Endodermal cell (in vitro differentiated cells): Measurements from ENCODE around the gene DBNDD2. TPM values are rescaled to one million over a fixed set of nuclear protein-coding genes. Genes with fewer than 3 reads are reported as not detected.

Experiments
- DNase-seq: peaks from one replicate; pipeline ENCODE4 v3.0.0-alpha.2; 2017
- H3K27ac ChIP-seq: 2 replicates; pipeline ENCODE4 v1.5.1; 2013; ENCODE audit warnings: mild to moderate bottlenecking, low read depth, low read length, moderate library complexity
- H3K27me3 ChIP-seq: 2 replicates; pipeline ENCODE4 v1.6.1; 2013; ENCODE audit warnings: mild to moderate bottlenecking, low read length, moderate library complexity; ENCODE audit not compliant: insufficient read depth, control insufficient read depth, poor library complexity, severe bottlenecking
- H3K36me3 ChIP-seq: 2 replicates; pipeline ENCODE4 v1.7.0; 2013; ENCODE audit warnings: mild to moderate bottlenecking, low read length, moderate library complexity; ENCODE audit not compliant: control insufficient read depth, insufficient read depth
- H3K4me1 ChIP-seq: one replicate; pipeline ENCODE4 v1.7.0; 2013; ENCODE audit warnings: low read length; ENCODE audit not compliant: control insufficient read depth, insufficient read depth
- H3K4me3 ChIP-seq: 2 replicates; pipeline ENCODE4 v1.5.1; 2013; ENCODE audit warnings: mild to moderate bottlenecking, low read length, moderate library complexity
- H3K9ac ChIP-seq: 2 replicates; pipeline ENCODE4 v1.6.1; 2013; ENCODE audit warnings: mild to moderate bottlenecking, low read length, moderate library complexity; ENCODE audit not compliant: poor library complexity, severe bottlenecking; ENCODE audit errors: extremely low read depth
- H3K9me3 ChIP-seq: 2 replicates; pipeline ENCODE4 v1.6.1; 2013; ENCODE audit warnings: mild to moderate bottlenecking, low read length, moderate library complexity; ENCODE audit not compliant: control insufficient read depth
- H3K27ac Mint-ChIP-seq: 2 replicates; pipeline ENCODE4 v1.8.0; 2020; ENCODE audit warnings: mixed read lengths
- H3K27me3 Mint-ChIP-seq: 2 replicates; pipeline ENCODE4 v1.8.0; 2021; ENCODE audit warnings: mild to moderate bottlenecking, mixed read lengths; ENCODE audit not compliant: insufficient read depth
- H3K36me3 Mint-ChIP-seq: 2 replicates; pipeline ENCODE4 v1.8.0; 2020; ENCODE audit warnings: low read depth, mixed read lengths
- H3K4me1 Mint-ChIP-seq: 2 replicates; pipeline ENCODE4 v1.8.0; 2020; ENCODE audit warnings: mixed read lengths
- H3K4me3 Mint-ChIP-seq: 2 replicates; pipeline ENCODE4 v1.8.0; 2020; ENCODE audit warnings: mild to moderate bottlenecking, moderate library complexity, mixed read lengths
- H3K9me3 Mint-ChIP-seq: 2 replicates; pipeline ENCODE4 v1.8.0; 2020; ENCODE audit warnings: mild to moderate bottlenecking, mixed read lengths
- WGBS, 2 experiments: methylation state at CpG; one replicate each; pipeline versions ENCODE4 v1.1.5 to v1.1.7; 2013; ENCODE audit warnings: missing lambda C conversion rate in 2 of 2, mixed read lengths in 1 of 2; ENCODE audit not compliant: insufficient coverage in 1 of 2, insufficient read length in 1 of 2; 5-methylcytosine and 5-hydroxymethylcytosine counted together
- total RNA-seq, 2 donors: library from RNA; stranded (reverse); fragmentation: NEBNext Ultra II Directional in 1 of 2; extraction: Animal tissue kit (Norgen Biotek cat#: 25700) in 1 of 2; gene quantifications; 2 replicates in 1 of 2; 3 replicates in 1 of 2; pipeline ENCODE4 v1.2.1, GENCODE V29; 2021
- TF ChIP-seq, protein P1 (sequence below): fragments of 200-600 bp; sonication (generic); conservative IDR thresholded peaks from 2 replicates; pipeline ENCODE4 v1.5.0; 2021; ENCODE audit warnings: antibody characterized with exemption, mild to moderate bottlenecking

The DBNDD2 gene
- total RNA-seq, 2 donors from 2014 or later: 63.2 to 69.1 TPM

DNA sequence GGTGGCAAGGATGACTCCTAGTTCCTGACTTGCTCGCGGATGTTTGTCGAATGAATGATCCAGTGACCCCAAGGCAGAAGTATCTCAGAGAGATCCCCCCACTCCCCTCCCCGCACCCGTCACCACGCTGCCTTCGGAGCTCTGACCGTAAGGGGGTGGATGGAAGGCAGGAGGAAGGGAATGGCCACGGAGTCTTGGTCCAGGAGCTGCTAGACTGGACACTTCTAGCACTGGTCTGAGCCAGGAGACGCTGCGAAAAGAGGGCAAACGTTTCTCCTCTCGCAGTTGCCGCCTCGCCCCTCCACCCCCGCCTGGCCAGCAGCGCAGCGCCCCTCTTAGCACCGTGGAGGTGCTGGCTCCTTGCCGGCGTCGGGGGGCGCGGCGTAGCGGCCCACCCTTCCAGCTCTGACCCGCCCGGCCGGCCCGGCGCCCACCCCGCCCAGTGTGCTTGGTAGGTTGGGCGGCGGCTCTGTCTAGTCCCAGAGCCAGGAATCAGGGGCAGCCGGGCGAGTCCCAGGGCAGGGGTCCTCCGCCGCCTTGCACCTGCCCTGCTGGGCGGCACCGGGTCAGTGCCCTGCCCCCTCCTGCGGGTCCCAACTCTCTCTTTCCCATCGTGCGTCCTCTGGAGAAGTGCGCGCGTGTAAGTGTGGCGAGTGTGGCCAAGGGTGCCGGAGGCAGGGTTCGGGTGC, 2.4 kb upstream of the DBNDD2 start:
- Mint-ChIP-seq H3K4me3 (peak overlapping the region; percentile 82), H3K9me3 (peaks cover 17% of the 10 kb centered on the region), H3K4me1 (peaks cover 11% of the 10 kb centered on the region), H3K27ac (no peak overlapping the region), H3K36me3 (peaks cover 37% of the 10 kb centered on the region), H3K27me3 (peaks cover 31% of the 10 kb centered on the region)
- H3K27me3 ChIP-seq: no peaks in the 10 kb centered on the region
- DNase-seq: peak; percentile 70
- H3K4me1 ChIP-seq: peaks cover 4% of the 10 kb centered on the region
- 0 to 5% methylated on average over 6 to 47 of the region's 49 CpGs for WGBS, 2 experiments
- peak overlapping the region; percentile 94 for H3K4me3 ChIP-seq
- TF ChIP-seq, protein P1, sequence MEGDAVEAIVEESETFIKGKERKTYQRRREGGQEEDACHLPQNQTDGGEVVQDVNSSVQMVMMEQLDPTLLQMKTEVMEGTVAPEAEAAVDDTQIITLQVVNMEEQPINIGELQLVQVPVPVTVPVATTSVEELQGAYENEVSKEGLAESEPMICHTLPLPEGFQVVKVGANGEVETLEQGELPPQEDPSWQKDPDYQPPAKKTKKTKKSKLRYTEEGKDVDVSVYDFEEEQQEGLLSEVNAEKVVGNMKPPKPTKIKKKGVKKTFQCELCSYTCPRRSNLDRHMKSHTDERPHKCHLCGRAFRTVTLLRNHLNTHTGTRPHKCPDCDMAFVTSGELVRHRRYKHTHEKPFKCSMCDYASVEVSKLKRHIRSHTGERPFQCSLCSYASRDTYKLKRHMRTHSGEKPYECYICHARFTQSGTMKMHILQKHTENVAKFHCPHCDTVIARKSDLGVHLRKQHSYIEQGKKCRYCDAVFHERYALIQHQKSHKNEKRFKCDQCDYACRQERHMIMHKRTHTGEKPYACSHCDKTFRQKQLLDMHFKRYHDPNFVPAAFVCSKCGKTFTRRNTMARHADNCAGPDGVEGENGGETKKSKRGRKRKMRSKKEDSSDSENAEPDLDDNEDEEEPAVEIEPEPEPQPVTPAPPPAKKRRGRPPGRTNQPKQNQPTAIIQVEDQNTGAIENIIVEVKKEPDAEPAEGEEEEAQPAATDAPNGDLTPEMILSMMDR: no peak
- no peak overlapping the region for H3K27ac ChIP-seq
- peak overlapping the region; percentile 95 for H3K9ac ChIP-seq
- peaks cover 28% of the 10 kb centered on the region for H3K9me3 ChIP-seq
- peaks cover 38% of the 10 kb centered on the region for H3K36me3 ChIP-seq

DNA sequence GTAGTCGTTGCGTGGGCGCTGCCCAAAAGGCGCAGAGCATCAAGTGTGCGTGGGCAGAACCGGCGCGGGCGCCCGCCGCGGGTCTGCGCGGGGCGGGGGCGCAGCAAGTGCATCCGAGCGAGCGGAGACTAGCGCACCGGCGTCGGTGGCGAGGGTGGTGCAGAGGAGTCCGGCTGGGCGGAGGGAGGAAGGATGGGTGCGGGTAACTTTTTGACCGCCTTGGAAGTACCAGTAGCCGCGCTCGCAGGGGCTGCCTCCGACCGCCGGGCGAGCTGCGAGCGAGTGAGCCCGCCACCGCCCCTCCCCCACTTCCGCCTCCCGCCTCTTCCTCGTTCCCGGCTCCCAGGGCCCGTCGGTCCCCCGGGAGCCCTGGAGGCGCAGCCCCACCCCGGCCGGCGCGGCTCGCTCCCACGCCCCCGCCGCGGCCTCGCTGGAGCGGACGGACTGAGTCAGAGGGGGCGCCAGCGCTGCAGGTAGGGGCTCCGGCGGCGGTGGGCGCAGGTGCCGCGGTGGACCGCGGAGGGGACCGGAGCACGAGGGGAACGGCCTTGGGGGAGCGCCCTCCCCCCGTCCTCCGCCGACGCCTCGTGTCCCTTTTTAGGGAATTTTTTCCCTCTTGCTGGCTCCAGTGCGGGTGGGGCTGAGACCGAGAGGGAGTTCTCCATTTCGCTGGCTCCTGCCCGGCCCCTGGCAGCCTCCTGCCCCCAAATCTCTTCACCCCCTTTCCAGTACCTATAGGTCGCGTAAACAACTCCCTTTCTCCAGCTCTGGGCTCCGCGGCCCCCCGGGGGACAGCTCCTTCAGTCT, 1.6 kb upstream of the DBNDD2 start:
- peaks cover 9% of the 10 kb centered on the region for H3K9me3 Mint-ChIP-seq
- DNase-seq: peak; percentile 88
- Histone ChIP-seq H3K9me3 (peaks cover 21% of the 10 kb centered on the region), H3K4me1 (peaks cover 4% of the 10 kb centered on the region), H3K27ac (no peak overlapping the region), H3K27me3 (no peaks in the 10 kb centered on the region), H3K36me3 (peaks cover 45% of the 10 kb centered on the region), H3K9ac (peak overlapping the region; percentile 95), H3K4me3 (peak overlapping the region; percentile 94)
- peaks cover 41% of the 10 kb centered on the region for H3K36me3 Mint-ChIP-seq
- H3K4me3 Mint-ChIP-seq: peak overlapping the region; percentile 82
- H3K27me3 Mint-ChIP-seq: peaks cover 30% of the 10 kb centered on the region
- 0 to 1% methylated on average over 38 to 80 of the region's 87 CpGs for WGBS, 2 experiments
- TF ChIP-seq, protein P1: no peak
- peak overlapping the region; percentile 91 for H3K27ac Mint-ChIP-seq
- H3K4me1 Mint-ChIP-seq: peaks cover 11% of the 10 kb centered on the region

GRCh38 chr20:45407067-45407745, 883 bp upstream of the DBNDD2 start:
- H3K36me3 Mint-ChIP-seq: peaks cover 42% of the 10 kb centered on the region
- Histone ChIP-seq H3K9ac (peak overlapping the region; percentile 95), H3K9me3 (peaks cover 13% of the 10 kb centered on the region), H3K27ac (no peak overlapping the region), H3K4me3 (peak overlapping the region; percentile 94), H3K36me3 (peaks cover 42% of the 10 kb centered on the region), H3K4me1 (peaks cover 4% of the 10 kb centered on the region), H3K27me3 (no peaks in the 10 kb centered on the region)
- H3K27me3 Mint-ChIP-seq: peaks cover 26% of the 10 kb centered on the region
- TF ChIP-seq, protein P1: no peak
- peaks cover 2% of the 10 kb centered on the region for H3K9me3 Mint-ChIP-seq
- H3K4me3 Mint-ChIP-seq: peak overlapping the region; percentile 82
- H3K4me1 Mint-ChIP-seq: peaks cover 13% of the 10 kb centered on the region
- peak; percentile 80 for DNase-seq
- H3K27ac Mint-ChIP-seq: peak overlapping the region; percentile 91
- WGBS, 2 experiments: 7 to 31% methylated on average over 7 to 28 of the region's 30 CpGs
